Caco-2 (cell line): ENCODE measurements around the gene BTF3L4. TPM values are rescaled to one million over a fixed set of nuclear protein-coding genes. Genes with fewer than 3 reads are reported as not detected.
"Not testable (repeated sequence)": the region's sequence is repeated elsewhere in the genome, so short reads cannot be mapped to it uniquely, and the experiment has no call there.

ENCODE experiments used
- BruUV-seq: library from RNA; stranded (reverse); fragments of 400-500 nt; replicated peaks from 2 replicates; lab custom pipeline; 2021; lab: Mats Ljungman, UMichigan
- CTCF ChIA-PET: fragments of 300-600 bp; sonication (Branson Sonifier 250); formaldehyde crosslinking; loops from one replicate; lab custom pipeline; 2022; ENCODE audit warnings: antibody characterized with exemption; lab: Charles Lee
- POLR2A ChIA-PET: fragments of 300-600 bp; sonication (Branson Sonifier 250); formaldehyde crosslinking; loops from one replicate; lab custom pipeline; 2022; ENCODE audit warnings: antibody characterized with exemption; lab: Charles Lee
- DNase-seq, 2 experiments: peaks; one replicate each; pipeline versions ENCODE4 v3.0.0 to v3.0.0-alpha.2; 2020 to 2022
- H3K27me3 ChIP-seq: replicated peaks from 2 replicates; pipeline ENCODE4 v1.6.0; 2011; ENCODE audit warnings: low read length; ENCODE audit not compliant: control insufficient read depth, insufficient read depth
- H3K36me3 ChIP-seq: 2 replicates; pipeline ENCODE4 v1.5.1; 2011; ENCODE audit warnings: low read length; ENCODE audit not compliant: control insufficient read depth, insufficient read depth
- H3K4me1 ChIP-seq: fragments of 250-450 bp; sonication (Bioruptor Pico); 2 replicates; pipeline ENCODE4 v1.5.1; 2020; ENCODE audit warnings: mild to moderate bottlenecking
- H3K4me3 ChIP-seq: 2 replicates; pipeline ENCODE4 v1.5.1; 2011; ENCODE audit warnings: low read depth, mild to moderate bottlenecking, control low read depth, low read length
- H3K9me3 ChIP-seq: fragments of 250-450 bp; sonication (Bioruptor Pico); 2 replicates; pipeline ENCODE4 v1.5.1; 2020; ENCODE audit warnings: mild to moderate bottlenecking, moderate library complexity
- H3K27ac Mint-ChIP-seq: one replicate; pipeline ENCODE4 v1.8.0; 2022; ENCODE audit warnings: mixed read lengths; ENCODE audit not compliant: unreplicated experiment
- H3K27me3 Mint-ChIP-seq: one replicate; pipeline ENCODE4 v1.8.0; 2022; ENCODE audit warnings: mixed read lengths; ENCODE audit not compliant: insufficient read depth, unreplicated experiment
- H3K36me3 Mint-ChIP-seq: one replicate; pipeline ENCODE4 v1.8.0; 2022; ENCODE audit warnings: mild to moderate bottlenecking, mixed read lengths; ENCODE audit not compliant: insufficient read depth, unreplicated experiment
- H3K4me1 Mint-ChIP-seq: one replicate; pipeline ENCODE4 v1.8.0; 2022; ENCODE audit warnings: low read depth, mixed read lengths; ENCODE audit not compliant: unreplicated experiment
- H3K4me3 Mint-ChIP-seq: one replicate; pipeline ENCODE4 v1.8.0; 2022; ENCODE audit warnings: mild to moderate bottlenecking, moderate library complexity, mixed read lengths; ENCODE audit not compliant: unreplicated experiment
- H3K9me3 Mint-ChIP-seq: one replicate; pipeline ENCODE4 v1.8.0; 2022; ENCODE audit warnings: mixed read lengths; ENCODE audit not compliant: unreplicated experiment
- CTCF ChIP-seq, 2 experiments: fragments of 200-600 bp in 1 of 2; IDR thresholded peaks; 1 replicate in 1 of 2; 2 replicates in 1 of 2; pipeline versions ENCODE4 v1.5.1 to v1.8.0; 2011 to 2022; ENCODE audit warnings: antibody characterized with exemption in 1 of 2, control low read depth in 1 of 2, inconsistent platforms in 1 of 2, low read depth in 1 of 2, low read length in 1 of 2, mild to moderate bottlenecking in 1 of 2, moderate library complexity in 1 of 2; ENCODE audit not compliant: insufficient read depth in 1 of 2, severe bottlenecking in 1 of 2, unreplicated experiment in 1 of 2
- intact Hi-C: fragments of 100-400 bp; cut with micrococcal nuclease; formaldehyde crosslinking; loops from one replicate; pipeline ENCODE4 v1.10.0; 2022; ENCODE audit not compliant: unreplicated experiment
- total RNA-seq: library from RNA; stranded (reverse); gene quantifications from 2 replicates; pipeline ENCODE4 v1.2.3, GENCODE V29; 2022

Gene BTF3L4
- total RNA-seq, 1 experiment from 2014 or later, result 73.7 TPM

- Mint-ChIP-seq H3K4me3 (no peak overlapping the region), H3K27ac (no peak overlapping the region), H3K4me1 (peaks cover 12% of the 10 kb centered on the region), H3K9me3 (no peaks in the 10 kb centered on the region), H3K36me3 (peaks cover 68% of the 10 kb centered on the region), H3K27me3 (no peaks in the 10 kb centered on the region)
- intact Hi-C loops, result no loop called here
- CTCF ChIA-PET, result no interaction called here
- Histone ChIP-seq H3K36me3 (no peaks in the 10 kb centered on the region; the same call in 1 of the 2 replicates), H3K27me3 (no peaks in the 10 kb centered on the region), H3K4me1 (peaks cover 9% of the 10 kb centered on the region; the same call in 1 of the 2 replicates), H3K9me3 (no peaks in the 10 kb centered on the region), H3K4me3 (no peak overlapping the region)
- no peak for DNase-seq
- TF ChIP-seq CTCF (IDR thresholded peaks at IDR 0.05; ENCODE audit: insufficient read depth in 1 of 2, low read depth in 1 of 2, low read length in 1 of 2, severe bottlenecking in 1 of 2, unreplicated experiment in 1 of 2), result no peak
- POLR2A ChIA-PET, result no interaction called here
- no TSS peak for BruUV-seq
Measured at GRCh38 chr1:52063192-52063591, 7.1 kb downstream of the BTF3L4 start.

GRCh38 chr1:52070704-52071103 lies 14.6 kb downstream of the BTF3L4 start:
- intact Hi-C loops, result no loop called here
- BruUV-seq, result no TSS peak
- Mint-ChIP-seq H3K27ac (no peak overlapping the region), H3K9me3 (no peaks in the 10 kb centered on the region), H3K27me3 (no peaks in the 10 kb centered on the region), H3K4me3 (no peak overlapping the region), H3K4me1 (no peaks in the 10 kb centered on the region), H3K36me3 (peaks cover 60% of the 10 kb centered on the region)
- Histone ChIP-seq H3K4me3 (no peak overlapping the region), H3K27me3 (no peaks in the 10 kb centered on the region), H3K4me1 (no peaks in the 10 kb centered on the region), H3K36me3 (no peaks in the 10 kb centered on the region), H3K9me3 (no peaks in the 10 kb centered on the region)
- no peak for TF ChIP-seq CTCF (IDR thresholded peaks at IDR 0.05; ENCODE audit: insufficient read depth in 1 of 2, low read depth in 1 of 2, low read length in 1 of 2, severe bottlenecking in 1 of 2, unreplicated experiment in 1 of 2)
- CTCF ChIA-PET, result no interaction called here
- no peak for DNase-seq
- POLR2A ChIA-PET, result no interaction called here

GRCh38 chr1:52072291-52072690 lies 16.2 kb downstream of the BTF3L4 start:
- intact Hi-C loops, result no loop called here
- Mint-ChIP-seq H3K4me1 (no peaks in the 10 kb centered on the region), H3K27ac (no peak overlapping the region), H3K36me3 (peaks cover 62% of the 10 kb centered on the region), H3K4me3 (no peak overlapping the region), H3K9me3 (no peaks in the 10 kb centered on the region), H3K27me3 (no peaks in the 10 kb centered on the region)
- BruUV-seq, result no TSS peak
- Histone ChIP-seq H3K9me3 (no peaks in the 10 kb centered on the region), H3K36me3 (no peaks in the 10 kb centered on the region), H3K4me3 (no peak overlapping the region), H3K4me1 (no peaks in the 10 kb centered on the region), H3K27me3 (no peaks in the 10 kb centered on the region)
- POLR2A ChIA-PET, result no interaction called here
- DNase-seq, result no peak
- CTCF ChIA-PET, result interaction anchor here (0.6 kb wide), 2 partner anchors 83 to 294 kb away, joined by 3 to 4 read pairs; no protein-coding TSS in a partner anchor
- TF ChIP-seq CTCF (IDR thresholded peaks at IDR 0.05; ENCODE audit: insufficient read depth in 1 of 2, low read depth in 1 of 2, low read length in 1 of 2, severe bottlenecking in 1 of 2, unreplicated experiment in 1 of 2), result no peak

- H3K27ac Mint-ChIP-seq, H3K4me3 Mint-ChIP-seq, H3K36me3 ChIP-seq, H3K4me1 Mint-ChIP-seq, H3K9me3 Mint-ChIP-seq, BruUV-seq, H3K27me3 Mint-ChIP-seq, H3K4me1 ChIP-seq, H3K4me3 ChIP-seq, DNase-seq, CTCF ChIA-PET, intact Hi-C loops, H3K27me3 ChIP-seq, POLR2A ChIA-PET, H3K9me3 ChIP-seq: not testable (repeated sequence)
- peaks cover 58% of the 10 kb centered on the region for H3K36me3 Mint-ChIP-seq
Measured at GRCh38 chr1:52077277-52077676, 21.2 kb downstream of the BTF3L4 start.
